Mononuclear cell (primary cell): ENCODE data around the gene TBC1D22A. TPM values are rescaled to one million over a fixed set of nuclear protein-coding genes. Genes with fewer than 3 reads are reported as not detected.

Source experiments
- H3K27me3 ChIP-seq: 2 replicates; pipeline ENCODE4 v1.6.0; 2011; ENCODE audit warnings: low read length, control low read depth; ENCODE audit not compliant: insufficient read depth
- H3K4me1 ChIP-seq: 2 replicates; pipeline ENCODE4 v1.5.1; 2011; ENCODE audit warnings: mild to moderate bottlenecking, low read length, control low read depth; ENCODE audit not compliant: insufficient read depth
- H3K4me3 ChIP-seq: 2 replicates; pipeline ENCODE4 v1.5.1; 2011; ENCODE audit warnings: mild to moderate bottlenecking, low read length, moderate library complexity
- H3K9me3 ChIP-seq: 2 replicates; pipeline ENCODE4 v1.5.1; 2011; ENCODE audit warnings: low read depth, mild to moderate bottlenecking, control low read depth, low read length
- total RNA-seq: library from RNA; depleted of rRNA; stranded (reverse); fragments of >200 nt; gene quantifications from one replicate; pipeline ENCODE4 v1.2.3, GENCODE V29; 2012

The TBC1D22A gene
- total RNA-seq, 1 donor = 14.1 TPM

DNA sequence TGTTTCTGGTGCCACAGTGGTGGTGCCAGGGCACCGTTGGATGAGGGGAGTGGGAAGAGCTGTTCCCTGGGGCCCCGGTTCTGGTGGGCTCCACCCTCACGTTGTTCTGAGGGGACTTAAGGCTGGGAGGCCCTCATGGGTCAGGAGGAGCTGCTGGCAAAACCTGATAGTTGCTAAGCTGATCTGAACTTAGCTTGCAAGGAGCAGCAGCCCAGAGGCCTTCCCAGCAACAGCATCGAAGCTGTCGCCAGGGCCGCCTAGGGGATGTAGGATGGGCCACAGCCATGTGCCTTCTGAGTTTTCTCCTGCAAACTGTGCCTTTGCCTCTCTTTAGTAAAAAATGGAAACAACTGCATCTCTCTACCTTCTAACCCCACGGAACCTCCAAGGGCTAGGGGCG lies 240.2 kb downstream of the TBC1D22A start:
- Histone ChIP-seq H3K4me1 (no peaks in the 10 kb centered on the region), H3K4me3 (no peak overlapping the region), H3K27me3 (no peaks in the 10 kb centered on the region), H3K9me3 (no peaks in the 10 kb centered on the region)

DNA sequence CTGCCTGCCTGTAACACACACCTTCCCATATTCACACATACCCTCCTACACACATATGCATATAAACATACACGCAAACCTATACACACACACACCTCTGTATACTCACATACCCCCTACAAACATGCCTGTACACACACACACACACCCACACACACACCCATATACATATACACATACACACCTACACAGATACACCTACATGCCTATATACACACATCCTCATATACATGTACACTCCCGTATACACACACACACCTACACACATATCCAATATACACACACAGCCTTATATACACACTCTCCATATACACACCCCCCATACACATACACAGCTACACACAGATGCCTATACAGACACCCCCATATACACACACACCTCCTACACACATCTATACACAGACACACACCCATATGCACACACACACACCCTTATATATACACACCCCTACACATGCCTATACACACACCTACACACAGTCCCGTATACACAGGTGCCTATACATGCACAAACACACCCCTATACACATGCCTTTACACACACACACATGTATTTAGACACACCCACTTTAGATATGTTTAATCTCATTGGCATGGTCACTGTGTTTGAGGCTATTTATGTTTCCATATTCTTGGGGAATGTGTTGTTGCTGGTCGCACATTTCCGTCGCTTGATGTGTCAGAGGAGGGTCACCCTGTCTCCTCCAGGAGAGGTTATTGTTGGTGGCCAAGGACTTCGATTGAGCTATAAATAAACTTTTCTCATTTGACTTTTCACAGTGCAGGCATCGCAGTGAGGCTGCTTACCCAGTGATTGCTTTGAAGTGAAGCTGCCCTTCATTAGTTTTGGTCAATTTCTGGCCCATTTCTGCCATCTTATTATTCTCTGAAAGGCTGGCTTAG lies 243.3 kb downstream of the TBC1D22A start:
- Histone ChIP-seq H3K4me1 (no peaks in the 10 kb centered on the region), H3K4me3 (no peak overlapping the region), H3K27me3 (no peaks in the 10 kb centered on the region), H3K9me3 (no peaks in the 10 kb centered on the region)

DNA sequence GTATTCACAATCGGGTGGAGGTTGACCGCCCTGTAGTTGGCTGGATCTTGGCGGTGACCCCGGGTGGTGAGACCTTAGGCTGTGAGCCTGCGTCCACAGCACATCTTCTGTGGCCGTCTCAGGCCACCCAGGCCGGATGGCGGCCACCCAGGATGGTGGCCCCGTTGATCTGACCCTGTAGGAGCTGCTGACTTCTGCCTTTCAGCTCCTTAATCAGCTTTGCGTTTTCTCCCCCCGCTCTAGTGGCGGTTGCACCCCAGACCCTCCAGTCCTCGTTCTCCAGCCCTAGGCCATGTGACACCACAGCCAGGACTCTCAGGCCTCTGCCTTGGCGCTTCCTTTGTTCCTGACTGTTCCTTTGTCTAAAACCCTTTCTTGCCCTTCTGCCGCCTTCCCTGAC lies 244.0 kb downstream of the TBC1D22A start:
- Histone ChIP-seq H3K4me1 (no peaks in the 10 kb centered on the region), H3K9me3 (no peaks in the 10 kb centered on the region), H3K27me3 (no peaks in the 10 kb centered on the region), H3K4me3 (no peak overlapping the region)

DNA sequence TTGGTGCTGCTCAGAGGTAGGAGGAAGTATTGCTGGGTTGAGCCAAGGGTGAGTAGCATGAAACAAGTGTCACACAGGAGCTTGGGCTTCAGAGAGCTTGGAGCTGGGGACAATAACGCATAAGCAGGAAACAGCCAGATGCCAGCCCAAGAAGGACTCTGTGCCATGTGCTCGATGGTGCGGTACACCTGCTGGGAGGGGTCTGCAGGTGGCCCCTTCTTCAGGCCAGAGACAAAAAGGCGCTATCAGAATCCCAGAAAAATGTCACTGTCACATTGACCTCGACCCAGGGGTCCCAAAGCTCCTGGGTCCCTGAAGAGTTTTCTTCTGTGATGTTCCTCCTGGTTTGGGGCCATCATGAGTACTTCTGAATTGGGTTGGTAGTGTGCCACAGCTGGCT lies 244.4 kb downstream of the TBC1D22A start:
- H3K4me3 ChIP-seq = no peak overlapping the region
- no peaks in the 10 kb centered on the region for H3K9me3 ChIP-seq
- H3K27me3 ChIP-seq = no peaks in the 10 kb centered on the region
- no peaks in the 10 kb centered on the region for H3K4me1 ChIP-seq

DNA sequence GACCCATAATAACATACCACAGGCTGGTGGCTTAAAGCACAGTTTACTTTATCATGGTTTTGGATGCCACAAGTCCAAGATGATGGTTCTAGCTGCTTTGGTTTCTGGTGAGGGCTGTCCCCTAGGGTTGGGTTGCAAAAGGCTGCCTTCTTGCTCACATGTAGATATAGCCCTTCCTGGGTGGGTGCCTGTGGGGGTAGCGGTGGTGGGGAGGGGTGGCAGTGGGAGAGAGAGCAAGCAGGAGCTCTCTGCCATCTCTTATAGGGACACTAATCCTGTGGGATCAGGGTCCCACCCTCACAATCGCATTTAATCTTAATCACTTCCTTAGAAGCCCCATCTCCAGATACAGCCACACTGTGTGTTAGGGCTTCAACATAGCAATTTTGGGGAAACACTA lies 245.0 kb downstream of the TBC1D22A start:
- H3K27me3 ChIP-seq = no peaks in the 10 kb centered on the region
- H3K4me1 ChIP-seq = no peaks in the 10 kb centered on the region

DNA sequence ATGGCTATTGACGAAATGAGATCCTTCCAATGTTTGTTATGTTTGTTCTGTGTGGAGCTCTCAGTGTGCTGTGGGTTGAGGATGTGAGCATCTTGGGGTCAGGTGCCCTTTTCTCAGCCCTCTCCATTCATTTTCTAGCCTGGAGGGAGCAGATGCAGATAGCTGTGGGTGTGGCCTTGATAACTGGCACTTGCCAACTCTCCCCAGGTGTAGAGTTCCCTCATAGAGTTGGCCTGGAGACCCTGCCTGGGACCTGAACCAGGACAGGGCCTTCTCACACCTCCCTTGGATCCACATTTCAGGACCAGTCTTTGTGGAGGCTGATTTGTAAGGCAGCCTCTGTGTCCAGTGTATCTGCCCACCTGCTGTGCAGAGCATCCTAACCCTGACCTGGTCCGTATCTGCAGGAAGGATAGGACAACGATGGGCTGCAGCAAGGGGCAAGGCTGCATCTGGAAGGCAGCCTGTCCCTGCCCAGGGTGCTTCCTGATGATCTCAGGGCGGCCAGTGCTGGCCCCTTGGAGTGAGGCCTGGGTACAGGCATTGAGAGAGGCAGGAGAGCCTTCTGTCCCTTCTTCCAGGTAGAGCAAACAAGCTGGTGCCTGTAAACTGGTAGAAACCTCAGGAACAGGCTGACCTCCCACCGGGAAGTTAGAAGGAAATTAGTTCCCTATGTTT lies 245.9 kb downstream of the TBC1D22A start:
- Histone ChIP-seq H3K4me3 (no peak overlapping the region), H3K27me3 (no peaks in the 10 kb centered on the region), H3K4me1 (no peaks in the 10 kb centered on the region)

More for the DNA sequence above, 245.0 kb downstream of the TBC1D22A start:
- Histone ChIP-seq H3K4me3 (no peak overlapping the region), H3K9me3 (no peaks in the 10 kb centered on the region)

DNA sequence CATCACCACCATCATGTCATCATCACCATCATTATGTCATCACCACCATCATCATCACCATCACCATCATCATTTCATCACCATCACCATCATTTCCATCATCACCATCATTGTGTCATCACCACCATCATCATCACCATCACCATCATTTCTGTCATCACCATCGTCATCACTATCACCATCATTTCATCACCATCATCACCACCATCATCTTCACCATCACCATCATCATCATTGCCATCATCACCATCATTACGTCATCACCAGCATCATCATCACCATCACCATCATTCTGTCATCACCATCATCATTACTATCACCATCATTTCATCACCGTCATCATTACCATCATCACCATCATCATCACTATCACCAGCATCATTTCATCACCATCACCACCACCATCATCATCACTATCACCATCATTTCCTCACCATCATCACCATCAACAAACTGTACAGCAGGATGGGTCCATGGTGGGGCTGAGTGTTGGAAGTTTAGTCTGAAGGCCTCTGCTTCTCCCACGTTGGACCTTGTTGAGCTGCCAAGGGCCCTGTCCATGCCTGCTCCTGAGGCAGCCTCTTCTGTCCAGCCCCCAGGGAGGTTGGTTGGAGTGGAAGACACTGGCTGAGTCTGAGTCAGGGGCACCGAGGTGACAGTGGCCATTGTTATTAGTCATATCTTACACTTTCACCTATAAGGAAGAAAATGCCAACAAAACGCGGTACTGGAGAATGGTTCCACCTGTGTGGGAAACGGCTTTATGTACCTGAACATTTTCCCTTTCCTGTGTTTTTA lies 247.1 kb downstream of the TBC1D22A start:
- Histone ChIP-seq H3K4me1 (no peaks in the 10 kb centered on the region), H3K9me3 (no peaks in the 10 kb centered on the region), H3K4me3 (no peak overlapping the region), H3K27me3 (no peaks in the 10 kb centered on the region)

More for the DNA sequence above, 245.9 kb downstream of the TBC1D22A start:
- H3K9me3 ChIP-seq = no peaks in the 10 kb centered on the region

DNA sequence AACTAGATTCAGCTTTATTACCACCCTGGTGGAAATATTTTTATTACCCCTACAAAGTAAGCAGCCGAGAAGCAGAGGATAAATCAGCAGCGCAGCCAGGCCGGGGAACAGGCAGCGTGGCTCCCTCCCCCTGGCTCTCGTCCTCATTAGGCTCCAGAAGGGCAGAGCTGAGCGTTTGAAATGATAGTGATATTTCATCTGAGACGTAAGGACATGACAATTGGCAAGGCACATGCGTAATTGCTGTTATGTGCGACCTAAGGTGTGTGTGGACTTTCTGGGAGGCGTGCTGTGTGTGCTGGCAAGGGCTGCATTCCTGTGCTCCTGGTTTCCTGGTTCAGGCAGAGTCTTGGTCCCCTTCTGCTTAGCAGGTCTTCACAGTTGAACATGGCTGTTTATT lies 247.8 kb downstream of the TBC1D22A start:
- Histone ChIP-seq H3K4me3 (no peak overlapping the region), H3K4me1 (no peaks in the 10 kb centered on the region), H3K9me3 (no peaks in the 10 kb centered on the region), H3K27me3 (no peaks in the 10 kb centered on the region)

DNA sequence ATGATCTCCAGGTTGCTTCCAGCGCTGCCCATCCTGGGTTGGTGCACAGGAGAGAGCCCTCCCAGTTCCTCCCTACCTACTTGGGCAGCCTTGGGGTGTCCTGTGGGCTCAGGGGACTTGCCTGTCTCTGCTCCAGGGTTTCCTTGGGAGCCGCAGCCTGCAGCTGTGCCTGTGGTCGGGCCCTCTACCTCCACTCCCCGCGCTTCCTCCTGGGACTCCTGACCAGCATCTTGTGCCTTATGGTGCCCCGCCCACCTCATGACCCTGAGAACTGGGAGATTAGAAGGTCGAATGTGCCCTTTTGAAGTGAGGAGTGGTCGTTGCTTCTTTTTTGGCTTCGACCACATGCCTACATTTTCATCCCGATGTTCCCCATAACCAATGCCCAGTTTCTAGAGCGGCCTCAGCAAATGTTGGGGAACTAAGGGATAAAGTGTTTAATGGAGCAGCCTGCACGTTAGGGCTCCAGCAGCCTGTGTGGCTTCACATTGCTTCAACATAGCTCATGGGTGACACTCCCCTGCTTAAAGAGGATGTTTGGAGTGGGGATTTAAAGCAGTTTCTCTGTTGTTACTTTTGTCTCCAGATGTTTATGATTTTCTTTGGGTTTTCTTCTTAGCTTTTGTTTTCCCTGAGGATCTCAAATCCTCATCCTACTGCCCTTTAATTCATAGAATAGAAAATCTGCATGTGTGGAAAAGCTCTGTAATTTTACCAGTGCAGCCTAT lies 248.8 kb downstream of the TBC1D22A start:
- no peak overlapping the region for H3K4me3 ChIP-seq
- no peaks in the 10 kb centered on the region for H3K4me1 ChIP-seq
- H3K9me3 ChIP-seq = no peaks in the 10 kb centered on the region
- no peaks in the 10 kb centered on the region for H3K27me3 ChIP-seq

DNA sequence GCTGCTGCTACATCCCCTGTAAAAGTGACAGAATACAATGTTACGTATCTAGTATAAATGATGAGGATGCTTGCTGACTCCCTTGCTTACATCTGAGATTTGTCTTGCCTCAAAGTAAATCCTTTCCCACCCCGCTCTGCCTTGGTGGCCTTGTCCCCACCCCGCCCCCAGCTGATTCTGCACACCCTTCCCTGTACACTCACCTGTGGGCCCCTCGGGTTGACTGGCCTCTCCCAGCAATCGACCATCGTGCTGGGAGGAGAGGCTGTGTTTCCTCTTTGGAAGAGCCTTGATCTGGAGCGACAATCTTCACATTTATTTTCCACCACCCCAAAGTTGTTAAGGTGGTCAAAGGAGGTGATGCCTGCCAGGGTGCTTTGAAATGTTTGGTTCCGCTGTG lies 249.4 kb downstream of the TBC1D22A start:
- Histone ChIP-seq H3K4me3 (no peak overlapping the region), H3K9me3 (no peaks in the 10 kb centered on the region), H3K4me1 (no peaks in the 10 kb centered on the region), H3K27me3 (no peaks in the 10 kb centered on the region)

DNA sequence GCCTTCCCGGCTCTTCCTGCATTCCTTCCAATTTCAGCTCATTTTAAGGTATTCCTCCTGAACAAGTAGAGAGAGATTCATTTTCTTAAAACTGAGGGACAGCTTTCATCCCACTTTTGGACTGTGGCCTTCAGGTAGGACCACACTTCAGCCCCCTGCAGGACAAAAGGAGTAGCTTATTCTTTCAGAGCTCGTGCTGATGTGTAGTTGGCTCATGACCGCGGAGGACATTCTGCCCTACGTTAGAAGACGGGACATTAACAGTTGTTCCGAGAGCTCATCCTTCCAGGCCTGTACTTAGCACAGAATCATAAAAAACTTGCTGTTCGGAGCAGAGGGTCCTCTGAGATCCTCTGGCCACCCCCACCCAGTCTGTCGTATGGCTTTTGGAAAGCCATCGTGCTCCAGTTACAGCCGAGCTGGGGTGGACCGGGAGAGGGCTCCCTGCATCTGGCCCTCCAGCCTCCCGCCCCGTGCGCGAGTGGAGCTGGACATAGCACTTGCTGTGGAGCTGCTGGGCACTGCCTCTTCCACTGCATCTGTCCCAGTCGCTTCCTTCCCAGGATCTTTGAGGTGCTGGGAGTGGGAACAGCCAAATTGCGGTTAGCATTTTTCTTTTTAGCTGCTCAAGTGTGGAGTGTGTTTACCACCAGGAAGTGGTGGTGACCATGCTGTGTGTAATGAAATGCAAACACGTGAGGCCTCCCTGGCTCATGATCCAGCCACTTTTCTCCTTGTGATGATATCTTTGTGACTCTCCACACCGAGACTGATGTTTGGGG lies 250.3 kb downstream of the TBC1D22A start:
- no peak overlapping the region for H3K4me3 ChIP-seq
- no peaks in the 10 kb centered on the region for H3K4me1 ChIP-seq
- H3K9me3 ChIP-seq = no peaks in the 10 kb centered on the region
- no peaks in the 10 kb centered on the region for H3K27me3 ChIP-seq

DNA sequence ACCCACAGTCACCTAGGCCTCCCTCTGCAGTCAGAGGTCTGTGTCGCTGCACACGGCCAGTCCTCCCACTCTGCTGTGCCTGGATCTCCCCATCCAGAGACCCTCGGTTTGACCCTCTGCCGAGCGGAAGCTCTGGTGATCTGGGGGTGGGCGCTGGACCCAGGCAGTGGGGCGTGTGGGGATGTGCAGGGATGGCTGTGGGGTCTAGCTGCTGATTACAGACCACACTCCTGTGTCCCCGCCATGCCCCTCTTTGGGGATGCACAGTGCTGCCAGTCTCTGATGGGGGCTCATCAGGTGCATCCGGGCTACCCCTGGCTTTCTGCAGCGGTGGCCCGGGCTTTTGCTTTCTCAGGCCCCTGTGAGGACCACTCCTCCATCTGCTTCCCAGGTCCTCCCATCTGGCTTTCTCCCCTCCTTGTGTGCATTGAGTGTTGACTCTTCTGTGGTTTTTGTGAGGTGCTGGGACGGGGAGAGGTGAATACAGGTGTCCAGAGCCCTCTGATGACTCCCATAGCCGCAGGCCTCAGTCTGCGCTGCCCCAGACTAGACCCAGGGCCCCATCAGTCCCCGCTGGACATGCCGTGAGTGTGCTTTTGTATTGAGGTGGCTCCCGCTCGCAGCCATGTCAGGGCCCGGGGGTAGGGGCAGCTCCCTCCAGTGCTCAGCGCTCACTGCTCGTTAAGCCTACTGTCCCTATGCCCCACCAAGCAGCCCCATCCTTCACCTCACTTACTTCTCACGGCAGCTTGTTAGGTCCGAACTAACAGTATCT lies 251.6 kb downstream of the TBC1D22A start:
- Histone ChIP-seq H3K27me3 (no peaks in the 10 kb centered on the region), H3K9me3 (no peaks in the 10 kb centered on the region), H3K4me3 (no peak overlapping the region), H3K4me1 (no peaks in the 10 kb centered on the region)

DNA sequence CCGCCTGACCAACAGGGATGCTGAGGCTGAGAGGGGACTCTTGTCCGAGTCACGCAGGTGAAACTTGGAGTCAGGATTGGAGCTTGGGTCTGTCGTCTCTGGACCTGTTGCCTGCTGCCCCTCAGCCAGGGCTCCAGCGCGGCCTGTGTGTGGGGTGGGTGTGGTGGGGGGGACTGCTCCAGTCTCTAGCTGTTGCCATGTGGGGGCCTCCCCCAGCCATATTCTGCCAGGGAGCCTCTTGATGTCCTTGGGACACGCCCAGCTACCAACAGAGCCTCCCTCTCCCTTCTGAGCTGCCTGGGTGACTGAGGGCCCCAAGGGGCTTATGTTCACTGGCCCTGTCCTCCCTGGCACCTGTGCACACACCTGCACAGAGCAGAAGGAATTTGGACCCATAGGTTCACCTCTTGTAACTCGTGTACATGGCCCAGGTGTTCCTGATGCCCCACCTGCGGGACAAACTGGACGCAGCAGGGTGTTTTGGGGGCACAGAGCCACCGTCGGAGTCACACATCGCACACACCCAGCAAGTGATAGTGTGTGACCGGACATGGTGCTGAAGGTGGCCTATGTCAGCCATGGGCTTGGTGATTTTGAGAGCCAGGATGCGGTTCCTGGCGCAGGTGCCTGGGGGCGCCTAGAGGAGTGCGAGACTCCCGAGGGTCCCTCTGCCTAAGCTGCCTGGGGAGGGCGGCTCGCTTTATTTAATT lies 252.3 kb downstream of the TBC1D22A start:
- H3K27me3 ChIP-seq = no peaks in the 10 kb centered on the region
- H3K4me3 ChIP-seq = no peak overlapping the region
- H3K4me1 ChIP-seq = no peaks in the 10 kb centered on the region
- no peaks in the 10 kb centered on the region for H3K9me3 ChIP-seq
